GM10266 (cell line): ENCODE data around the gene SORCS2.

Experiments used
- DNase-seq: peaks from one replicate; pipeline ENCODE4 v3.0.0; 2012; ENCODE audit errors: extremely low spot score
- TF ChIP-seq, protein P1 (sequence below): IDR thresholded peaks from 2 replicates; pipeline ENCODE4 v1.5.1; 2012; ENCODE audit warnings: mild to moderate bottlenecking, low read depth; ENCODE audit not compliant: control insufficient read depth, insufficient read depth; ENCODE audit errors: missing control alignments

The SORCS2 gene

GRCh38 chr4:7654550-7655445 is 462.5 kb downstream of the SORCS2 start:
- TF ChIP-seq, protein P1, sequence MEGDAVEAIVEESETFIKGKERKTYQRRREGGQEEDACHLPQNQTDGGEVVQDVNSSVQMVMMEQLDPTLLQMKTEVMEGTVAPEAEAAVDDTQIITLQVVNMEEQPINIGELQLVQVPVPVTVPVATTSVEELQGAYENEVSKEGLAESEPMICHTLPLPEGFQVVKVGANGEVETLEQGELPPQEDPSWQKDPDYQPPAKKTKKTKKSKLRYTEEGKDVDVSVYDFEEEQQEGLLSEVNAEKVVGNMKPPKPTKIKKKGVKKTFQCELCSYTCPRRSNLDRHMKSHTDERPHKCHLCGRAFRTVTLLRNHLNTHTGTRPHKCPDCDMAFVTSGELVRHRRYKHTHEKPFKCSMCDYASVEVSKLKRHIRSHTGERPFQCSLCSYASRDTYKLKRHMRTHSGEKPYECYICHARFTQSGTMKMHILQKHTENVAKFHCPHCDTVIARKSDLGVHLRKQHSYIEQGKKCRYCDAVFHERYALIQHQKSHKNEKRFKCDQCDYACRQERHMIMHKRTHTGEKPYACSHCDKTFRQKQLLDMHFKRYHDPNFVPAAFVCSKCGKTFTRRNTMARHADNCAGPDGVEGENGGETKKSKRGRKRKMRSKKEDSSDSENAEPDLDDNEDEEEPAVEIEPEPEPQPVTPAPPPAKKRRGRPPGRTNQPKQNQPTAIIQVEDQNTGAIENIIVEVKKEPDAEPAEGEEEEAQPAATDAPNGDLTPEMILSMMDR = no peak
- no peak for DNase-seq

DNA sequence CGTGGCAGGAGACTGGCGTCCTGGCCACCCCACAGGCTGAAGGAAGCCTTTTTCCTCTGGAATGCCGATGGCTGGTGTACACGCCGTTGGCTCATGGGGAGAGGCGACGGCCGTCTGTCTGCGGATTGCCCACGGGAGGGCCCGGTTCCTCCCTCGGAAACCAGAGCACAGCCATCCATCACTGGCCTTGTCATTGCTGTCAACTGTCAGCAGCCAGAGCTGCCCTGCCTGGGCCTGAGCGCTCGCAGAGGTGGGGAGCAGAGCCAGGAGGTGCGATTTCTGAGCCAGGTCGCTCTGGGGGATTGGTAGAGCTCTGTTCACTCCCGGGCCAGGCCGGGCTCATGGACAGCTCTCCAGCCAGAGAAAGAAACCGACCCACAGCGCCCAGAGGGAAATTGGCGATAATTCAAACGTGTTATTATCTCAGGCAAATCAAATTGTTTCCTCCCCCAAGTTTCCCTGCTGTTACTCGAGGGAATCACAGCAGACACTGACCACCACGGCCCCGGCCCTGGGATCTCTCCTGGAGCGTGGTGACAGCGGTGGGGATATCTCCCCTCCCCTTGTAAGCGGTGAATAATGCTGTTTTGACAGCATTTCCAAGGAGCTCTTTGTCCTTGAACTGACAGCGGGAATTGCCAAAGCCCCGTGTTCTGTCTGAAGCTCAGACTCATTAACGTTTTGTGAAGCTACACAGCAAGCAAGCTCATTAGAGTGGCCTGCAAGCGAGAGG is 463.3 kb downstream of the SORCS2 start:
- DNase-seq = no peak
- TF ChIP-seq, protein P1 = no peak

- TF ChIP-seq, protein P1 = no peak
- no peak for DNase-seq
Measured at GRCh38 chr4:7656244-7656800, 464.0 kb downstream of the SORCS2 start.

DNA sequence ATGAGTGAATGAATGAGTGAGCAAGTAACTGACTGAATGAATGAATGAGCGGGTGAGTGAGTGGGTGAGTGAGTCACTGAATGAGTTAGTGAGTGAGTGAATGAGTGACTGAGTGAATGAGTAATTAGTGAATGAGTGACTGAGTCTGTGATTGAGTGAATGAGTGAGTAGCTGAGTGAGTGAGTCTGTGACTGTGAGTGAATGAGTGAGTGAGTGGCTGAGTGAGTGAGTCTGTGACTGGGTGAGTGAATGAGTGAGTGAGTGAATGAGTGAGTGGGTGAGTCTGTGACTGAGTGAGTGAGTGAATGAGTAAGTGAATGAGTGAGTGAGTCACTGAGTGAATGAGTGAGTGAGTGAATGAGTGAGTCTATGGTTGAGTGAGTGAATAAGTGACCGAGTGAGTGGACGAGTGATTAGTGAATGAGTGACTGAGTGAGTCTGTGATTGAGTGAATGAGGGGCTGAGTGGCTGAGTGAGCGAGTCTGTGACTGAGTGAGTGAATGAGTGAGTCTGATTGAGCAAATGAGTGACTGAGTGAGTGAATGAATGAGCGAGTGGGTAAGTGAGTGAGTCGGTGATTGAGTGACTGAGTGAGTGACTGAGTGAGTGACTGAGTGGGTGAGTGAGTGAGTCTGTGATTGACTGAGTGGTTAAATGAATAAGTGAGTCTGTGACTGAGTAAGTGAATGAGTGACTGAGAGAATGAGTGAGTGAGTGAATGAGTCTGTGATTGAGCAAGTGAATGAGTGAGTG is 465.4 kb downstream of the SORCS2 start:
- TF ChIP-seq, protein P1 = no peak
- DNase-seq = no peak

DNA sequence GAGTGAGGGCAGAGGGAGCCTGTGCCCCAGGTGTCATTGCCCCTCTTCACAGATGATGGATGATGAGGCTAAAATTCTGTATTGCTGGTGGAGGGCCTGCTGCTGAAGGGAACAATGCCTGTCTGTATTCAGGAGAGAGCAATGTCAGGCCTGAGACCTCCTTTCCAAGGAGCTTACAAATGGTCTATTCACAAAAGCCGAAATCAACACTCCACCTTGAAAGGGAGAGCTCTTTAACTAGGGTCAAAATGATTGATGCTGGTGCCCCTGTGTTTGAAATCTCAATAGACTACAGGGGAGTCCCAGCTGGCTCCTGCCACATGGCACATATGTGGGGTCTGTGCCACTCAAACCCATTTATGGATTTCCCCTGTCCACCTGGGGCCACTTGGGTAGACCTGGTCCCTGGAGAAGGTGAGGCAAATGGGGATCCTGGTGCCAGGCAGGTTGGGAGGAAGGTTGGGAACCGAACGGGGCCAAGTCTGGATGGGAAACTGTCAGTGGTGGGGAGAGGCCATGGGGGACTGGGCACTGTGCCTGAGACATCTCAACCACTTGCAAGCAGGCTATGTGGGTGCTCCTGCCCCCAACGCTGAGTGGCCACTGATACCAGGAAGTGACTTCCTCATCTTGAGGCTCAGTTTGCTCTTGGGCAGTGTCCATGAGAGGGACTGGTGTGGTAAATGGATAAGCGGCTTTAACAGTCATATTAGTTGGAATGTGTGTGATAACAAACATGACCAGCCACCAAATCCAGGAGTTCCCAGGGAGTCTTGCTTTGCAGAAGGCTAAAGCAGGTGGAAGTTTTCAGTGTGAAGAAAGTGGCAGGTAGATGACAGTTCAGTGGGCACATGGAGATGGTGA is 466.2 kb downstream of the SORCS2 start:
- TF ChIP-seq, protein P1 = no peak
- no peak for DNase-seq
